Sigmoid colon (tissue), 4 donors: ENCODE measurements around the gene CDC14B.

Experiments used
- POLR2A ChIP-seq, 2 donors: fragments of 450-650 bp; IDR thresholded peaks; one replicate each; pipeline ENCODE4 v1.6.1; 2016; ENCODE audit warnings: antibody characterized with exemption in 2 of 2, mild to moderate bottlenecking in 2 of 2, moderate library complexity in 2 of 2
- POLR2AphosphoS5 ChIP-seq, 4 donors: sonication (generic); formaldehyde crosslinking; IDR thresholded peaks; one replicate each; pipeline ENCODE4 v1.6.1; 2017; ENCODE audit warnings: antibody characterized with exemption in 4 of 4
- TF ChIP-seq, protein P1 (sequence below), 4 experiments: fragments of 450-650 bp in 3 of 4; fragments of 200-600 bp in 1 of 4; IDR thresholded peaks; one replicate each; pipeline ENCODE4 v1.5.1; 2016 to 2019; ENCODE audit warnings: antibody characterized with exemption in 4 of 4, mild to moderate bottlenecking in 3 of 4, moderate library complexity in 2 of 4

GRCh38 chr9:96660692-96661248 lies 41.1 kb upstream of the CDC14B start:
- TF ChIP-seq, protein P1, sequence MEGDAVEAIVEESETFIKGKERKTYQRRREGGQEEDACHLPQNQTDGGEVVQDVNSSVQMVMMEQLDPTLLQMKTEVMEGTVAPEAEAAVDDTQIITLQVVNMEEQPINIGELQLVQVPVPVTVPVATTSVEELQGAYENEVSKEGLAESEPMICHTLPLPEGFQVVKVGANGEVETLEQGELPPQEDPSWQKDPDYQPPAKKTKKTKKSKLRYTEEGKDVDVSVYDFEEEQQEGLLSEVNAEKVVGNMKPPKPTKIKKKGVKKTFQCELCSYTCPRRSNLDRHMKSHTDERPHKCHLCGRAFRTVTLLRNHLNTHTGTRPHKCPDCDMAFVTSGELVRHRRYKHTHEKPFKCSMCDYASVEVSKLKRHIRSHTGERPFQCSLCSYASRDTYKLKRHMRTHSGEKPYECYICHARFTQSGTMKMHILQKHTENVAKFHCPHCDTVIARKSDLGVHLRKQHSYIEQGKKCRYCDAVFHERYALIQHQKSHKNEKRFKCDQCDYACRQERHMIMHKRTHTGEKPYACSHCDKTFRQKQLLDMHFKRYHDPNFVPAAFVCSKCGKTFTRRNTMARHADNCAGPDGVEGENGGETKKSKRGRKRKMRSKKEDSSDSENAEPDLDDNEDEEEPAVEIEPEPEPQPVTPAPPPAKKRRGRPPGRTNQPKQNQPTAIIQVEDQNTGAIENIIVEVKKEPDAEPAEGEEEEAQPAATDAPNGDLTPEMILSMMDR (IDR thresholded peaks at IDR 0.05) = no peak
- no peak for TF ChIP-seq POLR2AphosphoS5 (IDR thresholded peaks at IDR 0.05)
- TF ChIP-seq POLR2A (IDR thresholded peaks at IDR 0.05) = no peak
